GM18909 (cell line): ENCODE results near the gene RALBP1.
"Not testable (repeated sequence)": the region's sequence is repeated elsewhere in the genome, so short reads cannot be mapped to it uniquely, and the experiment has no call there.

ENCODE experiments used
- ATAC-seq: cut with Tn5 transposase; IDR thresholded peaks from one replicate; pipeline ENCODE4 v1.9.1; 2021; ENCODE audit warnings: mild to moderate bottlenecking; ENCODE audit not compliant: unreplicated experiment, poor library complexity

The RALBP1 gene

GRCh38 chr18:9474983-9475642 is at the start of gene RALBP1:
TSS of gene RALBP1 (plus strand) at chr18:9475513. CDS start at chr18:9513046, 37,533 bp downstream.
- ATAC-seq: peak; percentile 90

DNA sequence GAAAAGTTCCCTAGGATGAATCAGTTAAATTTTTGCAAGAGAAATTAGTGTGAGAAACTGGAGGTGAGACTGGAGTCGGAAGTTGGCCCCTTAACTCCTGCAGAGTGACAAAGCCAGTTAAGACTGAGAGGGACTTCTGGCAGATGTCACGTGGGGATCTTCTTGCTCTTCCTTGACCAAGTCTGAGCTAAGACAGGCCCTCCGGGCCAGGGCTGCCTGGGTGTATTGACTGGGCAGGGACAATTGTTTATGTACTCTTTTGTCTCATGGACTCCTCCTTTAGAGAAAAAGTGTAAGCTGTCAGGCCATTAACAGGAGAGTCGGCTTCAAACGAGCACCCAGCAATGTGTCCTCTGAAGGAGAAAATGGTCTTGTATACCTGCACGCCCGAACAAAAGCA is 48.6 kb upstream of the RALBP1 start:
- no peak for ATAC-seq

DNA sequence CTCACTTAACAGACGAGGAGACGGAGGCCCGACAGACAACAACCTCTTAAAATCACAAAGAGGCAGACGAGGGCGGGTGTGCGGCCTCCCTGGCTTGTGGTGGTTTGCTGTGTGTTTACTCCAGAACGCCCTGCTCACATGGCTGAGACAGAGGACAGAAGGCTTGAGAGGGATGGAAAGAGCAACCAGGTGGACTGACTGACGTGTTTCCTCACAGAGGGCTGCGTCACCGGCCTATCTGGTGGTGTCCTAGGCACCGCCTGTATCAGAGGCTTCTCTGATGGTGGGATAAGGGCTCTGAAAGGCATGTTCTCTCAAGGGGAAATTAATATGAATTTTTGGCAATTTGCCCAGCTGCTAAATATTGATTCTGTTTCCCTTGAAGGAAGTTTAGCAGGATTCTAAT is 47.0 kb upstream of the RALBP1 start:
- ATAC-seq: no peak

DNA sequence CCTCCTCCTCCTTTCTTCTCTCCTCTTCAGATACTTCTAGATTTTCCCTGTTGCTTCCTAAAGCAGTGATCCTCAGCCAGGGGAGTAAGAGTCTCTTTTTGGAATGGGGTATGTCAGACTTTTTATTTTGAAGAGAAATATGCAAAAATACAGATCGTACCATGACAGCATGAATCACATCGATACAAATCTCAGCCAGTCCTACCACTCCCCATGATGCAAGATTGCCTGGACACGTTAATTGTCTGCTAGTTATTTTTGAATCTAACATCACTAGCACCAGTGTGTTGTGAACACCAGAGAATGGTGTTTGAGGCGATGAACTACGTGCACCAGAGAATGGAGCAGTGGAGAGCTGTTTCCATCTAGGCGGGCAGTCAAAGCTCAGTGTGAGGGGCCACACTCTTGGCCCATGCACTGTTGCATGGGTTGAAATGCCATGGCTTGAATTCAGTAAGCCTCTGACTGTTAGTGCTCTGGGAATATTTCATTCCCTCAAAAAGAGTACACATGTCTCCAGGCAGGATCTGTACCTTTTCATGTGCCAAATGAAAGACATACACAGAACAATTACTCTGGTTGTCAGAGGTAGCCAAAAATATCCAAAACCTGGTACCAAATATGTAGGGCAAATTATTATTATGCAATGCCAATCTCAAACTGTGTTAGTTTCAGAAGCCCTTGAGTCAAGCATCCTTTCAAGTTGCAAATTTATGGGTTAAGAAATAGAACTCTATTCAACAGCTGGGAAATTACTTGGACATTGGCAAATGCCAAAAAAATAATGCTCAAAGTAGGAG is 46.3 kb upstream of the RALBP1 start:
- ATAC-seq: no peak

DNA sequence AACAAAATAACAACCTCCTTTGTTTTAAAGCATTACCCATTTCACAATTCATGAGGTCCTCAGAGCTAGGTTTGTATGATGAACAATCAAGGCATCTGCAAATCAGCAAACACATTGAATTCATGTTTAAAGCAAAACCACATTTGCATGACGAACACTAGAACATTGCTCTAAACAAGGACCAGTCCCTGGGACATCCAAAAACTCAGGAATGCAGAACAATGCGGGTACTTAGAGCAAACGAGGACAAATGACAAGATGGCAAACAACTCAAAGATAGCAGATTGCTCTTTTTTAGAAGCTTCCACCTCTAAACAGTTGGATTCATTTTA is 45.7 kb upstream of the RALBP1 start:
- ATAC-seq: no peak

DNA sequence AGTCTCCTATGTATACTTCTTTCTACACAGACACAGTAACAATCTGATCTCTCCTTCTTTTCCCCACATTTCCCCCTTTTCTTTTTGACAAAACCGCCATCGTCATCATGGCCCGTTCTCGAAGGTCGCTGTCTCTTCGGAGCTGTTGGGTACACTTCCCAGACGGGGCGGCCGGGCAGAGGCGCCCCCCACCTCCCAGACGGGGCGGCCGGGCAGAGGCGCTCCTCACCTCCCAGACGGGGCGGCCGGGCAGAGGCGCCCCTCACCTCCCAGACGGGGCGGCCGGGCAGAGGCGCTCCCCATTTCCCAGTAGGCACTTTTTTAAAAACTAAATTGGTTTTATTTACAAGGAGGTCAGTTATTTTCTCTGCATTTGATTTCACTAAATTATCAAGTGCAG is 45.0 kb upstream of the RALBP1 start:
- ATAC-seq: not testable (repeated sequence)

DNA sequence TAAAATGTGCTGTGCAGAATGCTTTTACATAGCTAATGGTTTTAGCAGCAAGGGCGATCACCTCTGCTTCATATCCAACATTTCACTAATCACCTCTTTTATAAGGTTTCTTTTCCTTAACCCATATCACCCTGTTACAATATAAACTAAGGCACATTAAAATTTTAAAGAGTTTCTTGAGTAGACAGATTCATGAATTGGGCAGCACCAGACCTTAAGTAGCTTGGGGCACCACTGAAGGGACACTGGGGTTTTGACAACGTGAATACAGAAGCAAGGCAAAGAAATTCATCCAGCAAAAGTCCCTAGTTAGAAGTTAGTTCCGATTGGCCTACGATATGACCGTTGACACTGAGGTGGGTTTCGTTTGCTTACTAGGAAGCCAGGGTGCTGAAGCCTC is 44.0 kb upstream of the RALBP1 start:
- no peak for ATAC-seq

DNA sequence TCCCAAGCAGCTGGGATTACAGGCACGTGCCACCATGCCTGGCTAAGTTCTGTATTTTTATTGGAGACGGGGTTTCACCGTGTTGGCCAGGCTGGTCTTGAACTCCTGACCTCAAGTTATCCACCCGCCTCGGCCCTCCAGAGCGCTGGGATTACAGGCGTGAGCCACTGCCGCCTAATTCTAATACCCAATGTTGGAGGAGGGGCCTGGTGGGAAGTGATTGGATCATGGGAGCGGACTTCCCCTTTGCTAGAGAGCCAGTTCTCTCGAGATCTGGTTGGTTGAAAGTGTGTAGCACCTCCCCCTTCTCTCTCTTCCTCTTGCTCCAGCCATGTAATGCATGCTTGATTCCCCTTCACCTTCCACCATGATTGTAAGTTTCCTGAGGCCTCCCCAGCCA is 42.2 kb upstream of the RALBP1 start:
- not testable (repeated sequence) for ATAC-seq

DNA sequence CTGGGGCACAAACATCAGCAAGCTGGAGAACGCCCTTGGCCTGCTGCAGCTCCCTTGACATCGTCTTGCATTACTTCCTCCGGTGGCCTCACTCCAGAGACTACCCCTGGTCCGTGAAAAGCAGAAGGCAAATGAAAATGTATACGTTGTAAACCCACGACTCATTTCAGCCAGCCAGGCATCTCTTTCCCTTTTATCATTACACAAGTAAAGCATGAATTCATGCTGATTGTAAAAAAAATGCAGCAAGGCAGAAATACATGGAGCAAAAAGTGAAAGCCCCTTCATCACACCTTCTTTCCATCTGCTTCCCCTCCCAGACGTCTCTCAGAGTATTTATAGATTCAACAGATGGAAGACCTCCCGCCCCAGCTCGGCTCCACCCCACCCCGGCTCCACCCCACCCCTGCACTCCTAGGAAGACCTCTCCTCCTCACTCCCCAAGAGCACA is 41.6 kb upstream of the RALBP1 start:
- no peak for ATAC-seq

DNA sequence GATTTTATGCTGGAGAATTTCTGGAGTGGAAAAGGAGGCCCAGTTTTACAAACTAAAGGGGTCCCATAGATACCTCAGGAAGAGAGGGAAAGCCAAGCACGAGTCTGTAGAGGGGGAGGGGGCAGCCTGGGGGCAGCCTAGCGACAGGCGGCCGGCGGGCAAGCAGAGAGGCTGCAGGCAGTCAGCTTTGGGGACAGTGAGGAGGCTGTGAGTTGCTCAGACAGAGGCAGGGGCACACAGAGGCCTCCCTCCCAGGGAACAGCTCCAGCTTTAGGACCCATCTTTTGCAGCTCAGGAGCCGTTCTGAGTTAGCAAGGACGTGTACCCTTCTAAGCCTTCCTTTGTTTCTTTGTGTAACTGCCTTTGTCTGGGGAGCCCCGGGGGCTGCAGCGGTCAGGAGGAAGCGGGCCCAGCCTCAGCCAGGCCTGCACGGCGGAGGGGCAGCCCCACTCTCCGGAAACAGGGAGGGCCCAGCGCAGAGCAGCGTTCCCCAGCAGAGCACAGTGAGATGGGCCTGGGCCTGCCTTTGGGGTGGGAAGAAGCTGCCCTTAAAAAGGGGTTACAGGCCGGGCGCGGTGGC is 41.1 kb upstream of the RALBP1 start:
- ATAC-seq: no peak

DNA sequence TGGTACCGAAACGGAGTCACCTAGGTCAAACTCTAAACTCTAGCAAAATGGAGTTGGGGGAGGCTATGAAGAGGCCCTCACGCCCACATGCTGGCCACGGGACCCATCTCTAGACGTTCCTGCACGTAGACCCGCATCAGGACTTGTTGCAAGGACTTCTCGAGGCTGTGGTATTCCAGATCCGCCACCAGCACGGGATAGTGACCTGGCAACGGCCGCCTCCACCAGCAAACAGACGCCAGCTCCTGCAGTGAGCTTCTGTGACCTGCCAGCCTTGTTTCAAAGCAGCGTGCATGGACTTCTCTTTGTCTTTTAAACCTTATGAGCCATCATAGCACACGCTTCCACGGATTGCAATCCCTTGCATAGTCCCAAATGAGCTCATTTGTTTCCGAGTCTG is 40.3 kb upstream of the RALBP1 start:
- no peak for ATAC-seq

- no peak for ATAC-seq
These were observed 38.9 kb upstream of the RALBP1 start for GRCh38 chr18:9436206-9436929.

GRCh38 chr18:9437021-9437437 is 38.3 kb upstream of the RALBP1 start:
- ATAC-seq: no peak

DNA sequence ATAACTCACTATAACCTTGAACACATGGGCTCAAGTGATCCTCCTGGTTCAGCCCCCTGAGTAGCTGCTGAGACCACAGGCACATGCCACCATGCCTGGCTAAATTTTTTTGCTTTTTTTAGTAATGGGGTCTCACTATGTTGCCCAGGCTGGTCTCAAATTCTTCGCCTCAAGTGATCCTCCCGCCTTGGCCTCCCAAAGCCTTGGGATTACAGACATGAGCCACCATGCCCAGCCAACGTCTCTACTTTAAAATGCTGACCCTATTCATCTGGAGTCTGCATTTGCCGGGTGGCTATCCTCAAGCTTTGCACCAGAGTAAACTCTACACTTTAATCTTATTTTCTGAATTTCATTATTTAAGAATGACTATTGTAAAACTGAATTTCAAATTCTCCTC is 37.6 kb upstream of the RALBP1 start:
- no peak for ATAC-seq

DNA sequence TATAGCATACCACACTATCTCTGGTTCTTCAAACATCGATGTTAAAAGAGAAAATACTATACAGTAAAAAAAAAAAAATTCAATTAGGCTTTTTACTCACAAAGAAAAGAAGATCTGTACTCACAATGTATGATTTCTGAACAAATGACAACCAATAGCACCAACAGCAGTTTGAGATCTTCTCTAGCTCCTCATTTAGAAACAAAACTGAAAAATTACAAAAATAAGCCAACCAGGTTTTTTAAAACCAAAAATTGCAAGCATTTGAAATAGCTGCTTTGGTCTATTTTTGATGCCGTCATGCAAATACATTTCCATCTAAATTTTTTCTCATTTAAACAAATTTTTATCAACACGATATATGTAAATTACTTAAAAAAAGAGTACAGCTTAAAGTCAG is 34.3 kb upstream of the RALBP1 start:
- no peak for ATAC-seq

- no peak for ATAC-seq
These were observed 30.8 kb upstream of the RALBP1 start for GRCh38 chr18:9444549-9444948.

DNA sequence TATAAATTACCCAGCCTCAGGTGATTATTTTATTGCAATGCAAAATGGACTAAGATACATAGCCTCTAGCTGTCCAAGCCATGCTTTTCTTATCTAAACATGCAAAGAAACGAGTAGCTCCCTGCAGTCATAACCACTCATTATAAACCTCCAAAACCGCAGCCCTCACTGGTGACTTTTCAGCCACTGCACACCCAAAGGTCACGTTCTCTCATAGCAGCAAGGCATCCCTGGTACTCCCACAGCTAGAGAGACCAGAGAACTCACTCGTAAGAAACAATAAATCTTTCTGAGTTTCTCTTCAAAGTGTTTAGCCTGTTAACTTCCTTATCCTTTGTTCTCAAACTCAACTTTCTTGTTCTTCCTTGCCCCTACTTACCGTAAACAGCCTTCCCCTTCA is 28.5 kb upstream of the RALBP1 start:
- no peak for ATAC-seq

DNA sequence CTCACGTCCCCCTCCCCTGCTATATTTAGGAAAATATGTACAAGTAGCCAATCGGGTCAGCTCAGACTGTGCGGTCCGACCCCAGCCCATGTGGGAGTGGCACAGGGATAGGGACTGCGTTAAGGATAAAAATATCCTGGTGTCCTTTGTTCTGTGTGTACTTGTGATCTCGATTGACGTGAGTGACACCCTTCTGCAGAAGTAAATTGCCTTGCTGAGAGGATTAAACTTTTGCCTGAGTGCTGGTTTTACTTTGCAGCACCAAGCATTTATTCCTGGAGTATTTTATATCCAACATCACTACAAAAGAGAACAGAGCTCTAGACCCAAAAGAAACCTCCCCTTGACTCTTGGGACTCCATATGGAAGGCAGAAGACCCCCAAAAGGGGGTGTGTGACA is 28.0 kb upstream of the RALBP1 start:
- no peak for ATAC-seq

GRCh38 chr18:9449600-9450414 is 25.5 kb upstream of the RALBP1 start:
- no peak for ATAC-seq

GRCh38 chr18:9450920-9451319 is 24.4 kb upstream of the RALBP1 start:
- ATAC-seq: not testable (repeated sequence)
